Measurements from ENCODE around the gene GABRB3. TPM values are rescaled to one million over a fixed set of nuclear protein-coding genes. Genes with fewer than 3 reads are reported as not detected.

GABRB3 gene
- total and polyA plus RNA-seq, 2 donors (not counting 3 experiments of a cell fraction or from before 2014, with no cell fraction given): 0.03 TPM; not detected in 1

DNA sequence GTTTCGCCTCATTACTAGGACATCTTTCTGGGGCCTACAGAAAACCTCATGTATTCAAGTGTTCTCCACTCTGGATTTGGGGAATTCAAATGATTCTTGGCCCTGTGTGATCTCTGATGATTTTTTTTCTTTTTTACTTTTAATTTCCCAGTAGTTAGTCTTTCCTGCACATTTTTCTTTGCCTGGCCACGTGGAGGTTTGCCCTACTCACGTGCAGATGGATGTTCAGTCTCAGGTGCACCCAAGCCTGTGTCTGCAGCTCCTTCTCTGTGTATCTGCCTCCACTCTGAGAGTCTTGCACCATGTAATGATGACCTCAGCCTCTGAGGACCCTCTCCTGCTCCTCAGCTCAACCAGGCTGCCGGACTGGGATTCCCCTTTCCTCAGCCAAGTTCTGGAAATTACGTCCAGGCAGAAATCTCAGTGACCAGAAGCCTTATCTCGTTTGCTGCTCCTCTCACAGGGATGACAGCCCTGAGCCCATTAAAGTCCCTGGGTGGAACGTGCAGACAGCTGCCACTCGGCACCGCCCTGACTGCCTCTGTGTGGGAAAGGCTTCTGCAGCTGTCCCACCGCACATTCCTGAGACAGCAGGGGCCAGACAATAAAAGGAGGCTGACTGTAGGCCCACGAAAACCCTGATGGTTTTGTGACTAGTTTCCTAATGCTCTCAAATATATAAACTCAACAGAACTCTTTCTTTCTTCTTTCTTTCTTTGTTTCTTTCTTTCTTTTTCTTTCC lies 31.4 kb upstream of the GABRB3 start:
- no TSS peak for BruUV-seq (replicated peaks)
- no peak overlapping the region for H2AFZ ChIP-seq (ENCODE audit: low read depth, low read length)
- H3K36me3 ChIP-seq (ENCODE audit: control insufficient read depth in 2 of 2, extremely low read depth in 1 of 2, insufficient read depth in 2 of 2, low read length in 2 of 2): no peaks in the 10 kb centered on the region
- DNase-seq (ENCODE audit: low read depth, low spot score): no peak
- dilution Hi-C loops (cut with MboI; ENCODE audit: extremely low pct_ligation_motif_present, low sequenced_read_pairs) (no loop called here), intact Hi-C loops (cut with micrococcal nuclease) (no loop called here)
- no peaks in the 10 kb centered on the region for H3K27me3 ChIP-seq (ENCODE audit: control insufficient read depth in 2 of 2, insufficient read depth in 2 of 2, low read length in 2 of 2)
- CTCF ChIA-PET: no interaction called here
- H3K9me1 ChIP-seq (replicated peaks; ENCODE audit: control insufficient read depth, extremely low read depth, insufficient read depth, low read length): no peaks in the 10 kb centered on the region
- no peak for TF ChIP-seq MYC (IDR thresholded peaks at IDR 0.05; ENCODE audit: low read depth, low read length)
- no peak for TF ChIP-seq POLR2AphosphoS5 (IDR thresholded peaks at IDR 0.05; ENCODE audit: insufficient read depth, low read depth, low read length)
- TF ChIP-seq JUN (IDR thresholded peaks at IDR 0.05; ENCODE audit: borderline replicate concordance, insufficient read depth, insufficient read length, low read depth): no peak
- no peak for TF ChIP-seq FOS (IDR thresholded peaks at IDR 0.05; ENCODE audit: borderline replicate concordance, insufficient read depth, low read length)
- no peak for TF ChIP-seq GATA2 (IDR thresholded peaks at IDR 0.05; ENCODE audit: insufficient read depth, insufficient read length, low read depth, low read length)
- no peak for TF ChIP-seq POLR2A (IDR thresholded peaks at IDR 0.05; ENCODE audit: low read depth, low read length)
- TF ChIP-seq, protein P1, sequence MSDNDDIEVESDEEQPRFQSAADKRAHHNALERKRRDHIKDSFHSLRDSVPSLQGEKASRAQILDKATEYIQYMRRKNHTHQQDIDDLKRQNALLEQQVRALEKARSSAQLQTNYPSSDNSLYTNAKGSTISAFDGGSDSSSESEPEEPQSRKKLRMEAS (IDR thresholded peaks at IDR 0.05; ENCODE audit: insufficient read depth, insufficient read length): no peak
- TF ChIP-seq, protein P2, sequence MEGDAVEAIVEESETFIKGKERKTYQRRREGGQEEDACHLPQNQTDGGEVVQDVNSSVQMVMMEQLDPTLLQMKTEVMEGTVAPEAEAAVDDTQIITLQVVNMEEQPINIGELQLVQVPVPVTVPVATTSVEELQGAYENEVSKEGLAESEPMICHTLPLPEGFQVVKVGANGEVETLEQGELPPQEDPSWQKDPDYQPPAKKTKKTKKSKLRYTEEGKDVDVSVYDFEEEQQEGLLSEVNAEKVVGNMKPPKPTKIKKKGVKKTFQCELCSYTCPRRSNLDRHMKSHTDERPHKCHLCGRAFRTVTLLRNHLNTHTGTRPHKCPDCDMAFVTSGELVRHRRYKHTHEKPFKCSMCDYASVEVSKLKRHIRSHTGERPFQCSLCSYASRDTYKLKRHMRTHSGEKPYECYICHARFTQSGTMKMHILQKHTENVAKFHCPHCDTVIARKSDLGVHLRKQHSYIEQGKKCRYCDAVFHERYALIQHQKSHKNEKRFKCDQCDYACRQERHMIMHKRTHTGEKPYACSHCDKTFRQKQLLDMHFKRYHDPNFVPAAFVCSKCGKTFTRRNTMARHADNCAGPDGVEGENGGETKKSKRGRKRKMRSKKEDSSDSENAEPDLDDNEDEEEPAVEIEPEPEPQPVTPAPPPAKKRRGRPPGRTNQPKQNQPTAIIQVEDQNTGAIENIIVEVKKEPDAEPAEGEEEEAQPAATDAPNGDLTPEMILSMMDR (IDR thresholded peaks at IDR 0.05; ENCODE audit: extremely low read depth in 1 of 2, insufficient read depth in 1 of 2, low read depth in 1 of 2, low read length in 2 of 2): no peak
- TF ChIP-seq EZH2 (IDR thresholded peaks at IDR 0.05; ENCODE audit: borderline replicate concordance, low read depth, low read length, severe bottlenecking): no peak
- no peak for FAIRE-seq
- no peak overlapping the region for H3K27ac ChIP-seq (ENCODE audit: insufficient read depth, low read depth, low read length)
- H3K4me1 ChIP-seq (ENCODE audit: control insufficient read depth, extremely low read depth, insufficient read depth, low read length): no peaks in the 10 kb centered on the region
- H3K9me3 ChIP-seq (replicated peaks; ENCODE audit: control insufficient read depth, insufficient read depth, low read length): peaks cover 13% of the 10 kb centered on the region
- POLR2A ChIA-PET: no interaction called here
- H3K4me3 ChIP-seq (replicated peaks in 1 of 3; ENCODE audit: insufficient read depth in 1 of 3, low read depth in 1 of 3, low read length in 3 of 3): no peak overlapping the region
- no peak overlapping the region for H3K9ac ChIP-seq (replicated peaks; ENCODE audit: extremely low read depth, insufficient read depth, low read length)
- H4K20me1 ChIP-seq (replicated peaks; ENCODE audit: control insufficient read depth, extremely low read depth, insufficient read depth, low read length): no peaks in the 10 kb centered on the region
- H3K4me2 ChIP-seq (ENCODE audit: insufficient read depth, low read length): no peak overlapping the region
- no peaks in the 10 kb centered on the region for H3K79me2 ChIP-seq (ENCODE audit: control insufficient read depth, insufficient read depth, low read length)

Measured in endothelial cell of umbilical vein (primary cell).